ENCODE data around the gene KMT2E.

KMT2E gene

DNA sequence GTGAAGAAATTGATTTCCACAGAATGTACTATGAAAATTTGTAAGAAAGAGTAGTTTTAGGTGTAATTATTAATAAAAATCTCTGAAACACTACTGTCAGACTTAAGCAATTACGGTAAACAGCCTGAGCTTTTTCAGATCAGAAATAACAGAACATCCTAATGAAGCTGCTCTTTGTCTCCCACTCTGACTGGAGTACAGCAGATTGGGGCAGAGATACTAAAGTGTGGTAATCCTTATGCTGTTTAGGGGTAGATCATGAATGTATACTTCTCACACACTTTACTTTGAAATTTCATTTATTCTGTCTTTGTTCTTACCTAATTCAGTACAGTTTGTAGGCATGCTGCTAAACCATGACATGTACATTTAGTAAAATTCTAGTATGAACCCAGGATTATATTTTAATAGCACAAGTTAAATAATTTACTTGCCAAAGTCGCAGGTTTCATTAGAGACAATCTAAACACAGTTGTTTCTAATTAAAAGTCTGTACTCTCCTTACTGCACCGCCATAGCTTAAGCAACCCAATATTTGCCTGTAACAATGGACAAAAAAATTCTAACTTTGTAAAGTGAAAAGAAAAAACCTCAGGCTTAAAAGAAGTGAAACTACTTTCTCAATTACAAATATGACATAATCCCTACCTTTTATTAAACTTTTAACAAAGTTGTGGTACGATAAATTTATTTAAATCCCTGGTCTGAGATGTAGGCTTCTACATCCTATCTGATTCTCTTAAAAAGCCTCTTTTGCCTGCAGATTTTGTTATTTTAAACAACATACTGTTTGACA is 88.8 kb downstream of the KMT2E start:
- Histone ChIP-seq H3K4me2 (ENCODE audit: low read length) (no peak overlapping the region), H3K4me3 (ENCODE audit: low read depth, low read length) (no peak overlapping the region), H3K9ac (no peak overlapping the region), H3K79me2 (peaks cover 6% of the 10 kb centered on the region), H3K9me3 (ENCODE audit: control insufficient read depth, low read length) (no peaks in the 10 kb centered on the region), H3K36me3 (ENCODE audit: control insufficient read depth, insufficient read depth, low read length) (no peaks in the 10 kb centered on the region), H2AFZ (no peak overlapping the region), H3K27me3 (ENCODE audit: control insufficient read depth, insufficient read depth, low read length) (no peaks in the 10 kb centered on the region), H3K4me1 (no peaks in the 10 kb centered on the region), H3K27ac (no peak overlapping the region)
- TF ChIP-seq, protein P1, sequence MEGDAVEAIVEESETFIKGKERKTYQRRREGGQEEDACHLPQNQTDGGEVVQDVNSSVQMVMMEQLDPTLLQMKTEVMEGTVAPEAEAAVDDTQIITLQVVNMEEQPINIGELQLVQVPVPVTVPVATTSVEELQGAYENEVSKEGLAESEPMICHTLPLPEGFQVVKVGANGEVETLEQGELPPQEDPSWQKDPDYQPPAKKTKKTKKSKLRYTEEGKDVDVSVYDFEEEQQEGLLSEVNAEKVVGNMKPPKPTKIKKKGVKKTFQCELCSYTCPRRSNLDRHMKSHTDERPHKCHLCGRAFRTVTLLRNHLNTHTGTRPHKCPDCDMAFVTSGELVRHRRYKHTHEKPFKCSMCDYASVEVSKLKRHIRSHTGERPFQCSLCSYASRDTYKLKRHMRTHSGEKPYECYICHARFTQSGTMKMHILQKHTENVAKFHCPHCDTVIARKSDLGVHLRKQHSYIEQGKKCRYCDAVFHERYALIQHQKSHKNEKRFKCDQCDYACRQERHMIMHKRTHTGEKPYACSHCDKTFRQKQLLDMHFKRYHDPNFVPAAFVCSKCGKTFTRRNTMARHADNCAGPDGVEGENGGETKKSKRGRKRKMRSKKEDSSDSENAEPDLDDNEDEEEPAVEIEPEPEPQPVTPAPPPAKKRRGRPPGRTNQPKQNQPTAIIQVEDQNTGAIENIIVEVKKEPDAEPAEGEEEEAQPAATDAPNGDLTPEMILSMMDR (IDR thresholded peaks at IDR 0.05) = no peak

DNA sequence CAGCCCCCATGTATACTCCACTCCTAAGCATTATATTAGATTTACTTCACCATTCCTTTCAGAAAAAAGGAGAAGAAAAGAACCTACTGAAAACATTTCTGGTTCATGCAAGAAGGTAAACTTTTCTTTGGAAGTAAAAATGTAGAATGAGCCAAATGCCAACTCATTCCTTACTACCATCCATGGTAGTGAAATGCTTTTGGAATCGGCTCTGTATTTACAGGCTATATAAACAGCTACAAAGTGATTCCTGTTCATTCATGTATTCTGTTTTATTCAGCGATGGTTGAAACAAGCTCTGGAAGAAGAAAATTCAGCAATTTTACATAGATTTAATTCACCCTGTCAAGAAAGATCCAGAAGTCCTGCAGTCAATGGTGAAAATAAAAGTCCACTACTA is 91.6 kb downstream of the KMT2E start:
- H3K4me1 ChIP-seq = no peaks in the 10 kb centered on the region
- no peak overlapping the region for H3K9ac ChIP-seq
- peaks cover 6% of the 10 kb centered on the region for H3K79me2 ChIP-seq
- H3K27me3 ChIP-seq (ENCODE audit: control insufficient read depth, insufficient read depth, low read length) = no peaks in the 10 kb centered on the region
- no peak overlapping the region for H3K4me2 ChIP-seq (ENCODE audit: low read length)
- H3K9me3 ChIP-seq (ENCODE audit: control insufficient read depth, low read length) = no peaks in the 10 kb centered on the region
- H3K4me3 ChIP-seq (ENCODE audit: low read depth, low read length) = no peak overlapping the region
- TF ChIP-seq, protein P1 (IDR thresholded peaks at IDR 0.05) = no peak
- H3K27ac ChIP-seq = no peak overlapping the region
- no peaks in the 10 kb centered on the region for H3K36me3 ChIP-seq (ENCODE audit: control insufficient read depth, insufficient read depth, low read length)
- H2AFZ ChIP-seq = no peak overlapping the region

DNA sequence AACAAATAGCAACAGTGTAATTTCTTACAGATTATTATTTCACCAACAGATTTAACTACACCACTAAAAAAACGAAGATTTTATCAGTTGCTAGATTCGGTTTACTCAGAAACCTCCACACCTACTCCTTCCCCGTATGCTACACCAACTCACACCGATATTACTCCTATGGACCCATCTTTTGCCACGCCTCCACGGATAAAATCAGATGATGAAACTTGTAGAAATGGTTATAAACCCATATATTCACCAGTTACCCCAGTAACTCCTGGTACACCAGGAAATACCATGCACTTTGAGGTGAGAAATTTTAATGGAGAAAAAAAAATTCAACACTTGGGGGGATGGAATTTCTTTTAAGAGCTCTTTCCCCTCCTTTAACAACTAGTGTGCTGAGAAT is 92.5 kb downstream of the KMT2E start:
- no peak overlapping the region for H3K27ac ChIP-seq
- TF ChIP-seq, protein P1 (IDR thresholded peaks at IDR 0.05) = no peak
- no peaks in the 10 kb centered on the region for H3K9me3 ChIP-seq (ENCODE audit: control insufficient read depth, low read length)
- no peaks in the 10 kb centered on the region for H3K4me1 ChIP-seq
- peaks cover 6% of the 10 kb centered on the region for H3K79me2 ChIP-seq
- no peak overlapping the region for H2AFZ ChIP-seq
- no peak overlapping the region for H3K4me2 ChIP-seq (ENCODE audit: low read length)
- H3K4me3 ChIP-seq (ENCODE audit: low read depth, low read length) = no peak overlapping the region
- no peaks in the 10 kb centered on the region for H3K27me3 ChIP-seq (ENCODE audit: control insufficient read depth, insufficient read depth, low read length)
- H3K9ac ChIP-seq = no peak overlapping the region
- H3K36me3 ChIP-seq (ENCODE audit: control insufficient read depth, insufficient read depth, low read length) = no peaks in the 10 kb centered on the region

DNA sequence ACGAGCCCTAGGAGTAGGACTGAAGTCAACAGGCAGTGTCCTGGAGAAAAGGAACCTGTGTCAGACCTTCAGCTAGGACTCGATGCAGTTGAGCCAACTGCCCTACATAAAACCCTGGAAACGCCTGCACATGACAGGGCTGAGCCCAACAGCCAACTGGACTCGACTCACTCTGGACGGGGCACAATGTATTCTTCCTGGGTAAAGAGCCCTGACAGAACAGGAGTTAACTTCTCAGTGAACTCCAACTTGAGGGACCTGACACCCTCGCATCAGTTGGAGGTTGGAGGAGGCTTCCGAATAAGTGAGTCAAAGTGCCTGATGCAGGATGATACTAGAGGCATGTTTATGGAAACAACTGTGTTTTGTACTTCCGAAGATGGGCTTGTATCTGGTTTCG is 93.5 kb downstream of the KMT2E start:
- Histone ChIP-seq H3K36me3 (ENCODE audit: control insufficient read depth, insufficient read depth, low read length) (no peaks in the 10 kb centered on the region), H3K4me2 (ENCODE audit: low read length) (no peak overlapping the region), H3K9ac (no peak overlapping the region), H3K4me3 (ENCODE audit: low read depth, low read length) (no peak overlapping the region), H3K27ac (no peak overlapping the region), H3K9me3 (ENCODE audit: control insufficient read depth, low read length) (no peaks in the 10 kb centered on the region), H2AFZ (no peak overlapping the region), H3K27me3 (ENCODE audit: control insufficient read depth, insufficient read depth, low read length) (no peaks in the 10 kb centered on the region), H3K4me1 (no peaks in the 10 kb centered on the region), H3K79me2 (peaks cover 6% of the 10 kb centered on the region)
- TF ChIP-seq, protein P1 (IDR thresholded peaks at IDR 0.05) = no peak
